ENCODE results near the gene ROBO2.

DNA sequence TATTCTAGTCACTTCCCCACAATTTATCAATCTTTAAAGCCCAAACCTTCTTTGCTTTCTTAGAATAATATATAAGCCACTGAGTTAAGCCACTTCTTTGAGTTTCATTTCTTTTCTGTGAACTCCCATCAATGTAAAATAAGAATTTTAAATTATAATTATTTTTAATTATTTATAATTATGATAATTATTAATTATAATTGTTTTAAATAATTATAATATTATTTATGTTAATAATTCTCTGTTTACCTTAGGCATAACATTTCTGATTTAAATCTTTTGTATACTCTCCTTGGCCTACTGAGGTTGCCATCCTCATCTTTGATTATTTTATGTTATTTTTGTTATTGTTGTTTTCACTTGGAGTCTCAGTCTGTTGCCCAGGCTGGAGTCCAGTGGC lies 644.2 kb downstream of the ROBO2 start:
- TF ChIP-seq, protein P1, sequence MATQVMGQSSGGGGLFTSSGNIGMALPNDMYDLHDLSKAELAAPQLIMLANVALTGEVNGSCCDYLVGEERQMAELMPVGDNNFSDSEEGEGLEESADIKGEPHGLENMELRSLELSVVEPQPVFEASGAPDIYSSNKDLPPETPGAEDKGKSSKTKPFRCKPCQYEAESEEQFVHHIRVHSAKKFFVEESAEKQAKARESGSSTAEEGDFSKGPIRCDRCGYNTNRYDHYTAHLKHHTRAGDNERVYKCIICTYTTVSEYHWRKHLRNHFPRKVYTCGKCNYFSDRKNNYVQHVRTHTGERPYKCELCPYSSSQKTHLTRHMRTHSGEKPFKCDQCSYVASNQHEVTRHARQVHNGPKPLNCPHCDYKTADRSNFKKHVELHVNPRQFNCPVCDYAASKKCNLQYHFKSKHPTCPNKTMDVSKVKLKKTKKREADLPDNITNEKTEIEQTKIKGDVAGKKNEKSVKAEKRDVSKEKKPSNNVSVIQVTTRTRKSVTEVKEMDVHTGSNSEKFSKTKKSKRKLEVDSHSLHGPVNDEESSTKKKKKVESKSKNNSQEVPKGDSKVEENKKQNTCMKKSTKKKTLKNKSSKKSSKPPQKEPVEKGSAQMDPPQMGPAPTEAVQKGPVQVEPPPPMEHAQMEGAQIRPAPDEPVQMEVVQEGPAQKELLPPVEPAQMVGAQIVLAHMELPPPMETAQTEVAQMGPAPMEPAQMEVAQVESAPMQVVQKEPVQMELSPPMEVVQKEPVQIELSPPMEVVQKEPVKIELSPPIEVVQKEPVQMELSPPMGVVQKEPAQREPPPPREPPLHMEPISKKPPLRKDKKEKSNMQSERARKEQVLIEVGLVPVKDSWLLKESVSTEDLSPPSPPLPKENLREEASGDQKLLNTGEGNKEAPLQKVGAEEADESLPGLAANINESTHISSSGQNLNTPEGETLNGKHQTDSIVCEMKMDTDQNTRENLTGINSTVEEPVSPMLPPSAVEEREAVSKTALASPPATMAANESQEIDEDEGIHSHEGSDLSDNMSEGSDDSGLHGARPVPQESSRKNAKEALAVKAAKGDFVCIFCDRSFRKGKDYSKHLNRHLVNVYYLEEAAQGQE (IDR thresholded peaks at IDR 0.05; ENCODE audit: borderline replicate concordance), result no peak
- TF ChIP-seq, protein P2, sequence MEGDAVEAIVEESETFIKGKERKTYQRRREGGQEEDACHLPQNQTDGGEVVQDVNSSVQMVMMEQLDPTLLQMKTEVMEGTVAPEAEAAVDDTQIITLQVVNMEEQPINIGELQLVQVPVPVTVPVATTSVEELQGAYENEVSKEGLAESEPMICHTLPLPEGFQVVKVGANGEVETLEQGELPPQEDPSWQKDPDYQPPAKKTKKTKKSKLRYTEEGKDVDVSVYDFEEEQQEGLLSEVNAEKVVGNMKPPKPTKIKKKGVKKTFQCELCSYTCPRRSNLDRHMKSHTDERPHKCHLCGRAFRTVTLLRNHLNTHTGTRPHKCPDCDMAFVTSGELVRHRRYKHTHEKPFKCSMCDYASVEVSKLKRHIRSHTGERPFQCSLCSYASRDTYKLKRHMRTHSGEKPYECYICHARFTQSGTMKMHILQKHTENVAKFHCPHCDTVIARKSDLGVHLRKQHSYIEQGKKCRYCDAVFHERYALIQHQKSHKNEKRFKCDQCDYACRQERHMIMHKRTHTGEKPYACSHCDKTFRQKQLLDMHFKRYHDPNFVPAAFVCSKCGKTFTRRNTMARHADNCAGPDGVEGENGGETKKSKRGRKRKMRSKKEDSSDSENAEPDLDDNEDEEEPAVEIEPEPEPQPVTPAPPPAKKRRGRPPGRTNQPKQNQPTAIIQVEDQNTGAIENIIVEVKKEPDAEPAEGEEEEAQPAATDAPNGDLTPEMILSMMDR (IDR thresholded peaks at IDR 0.05; ENCODE audit: poor library complexity, severe bottlenecking), result no peak
- TF ChIP-seq POLR2AphosphoS5 (IDR thresholded peaks at IDR 0.05) (no peak), EZH2 (IDR thresholded peaks at IDR 0.05; ENCODE audit: borderline replicate concordance, insufficient read depth, low read length, poor library complexity, severe bottlenecking) (no peak), MXI1 (conservative IDR thresholded peaks at IDR 0.05; ENCODE audit: poor library complexity, severe bottlenecking) (no peak), TAF1 (IDR thresholded peaks at IDR 0.05; ENCODE audit: low read depth) (no peak)
